Stimulated activated CD4-positive, alpha-beta T cell treated with anti-CD3 and anti-CD28 coated beads, Interleukin-4, amount 100 ng/mL, for 1 hour (primary cell): ENCODE results near the gene SLC27A3.

Experiments used
- DNase-seq: peaks from one replicate; pipeline ENCODE4 v3.0.0-alpha.2; 2020

Gene SLC27A3

GRCh38 chr1:153800516-153800915 is 25.3 kb downstream of the SLC27A3 start:
- no peak for DNase-seq

GRCh38 chr1:153801028-153801625 is 25.9 kb downstream of the SLC27A3 start:
- DNase-seq, result no peak

- DNase-seq, result no peak
Measured at GRCh38 chr1:153801786-153802697, 26.8 kb downstream of the SLC27A3 start.

- no peak for DNase-seq
Measured at GRCh38 chr1:153803470-153804056, 28.4 kb downstream of the SLC27A3 start.

- DNase-seq, result no peak
Measured at GRCh38 chr1:153804112-153804511, 28.9 kb downstream of the SLC27A3 start.

- DNase-seq, result no peak
Measured at GRCh38 chr1:153805042-153805745, 30.0 kb downstream of the SLC27A3 start.

- DNase-seq, result no peak
Measured at GRCh38 chr1:153805886-153806719, 30.9 kb downstream of the SLC27A3 start.

- DNase-seq, result no peak
Measured at GRCh38 chr1:153816283-153816889, 41.2 kb downstream of the SLC27A3 start.

- no peak for DNase-seq
Measured at GRCh38 chr1:153818876-153819275, 43.7 kb downstream of the SLC27A3 start.

- DNase-seq, result no peak
Measured at GRCh38 chr1:153827168-153827964, 52.2 kb downstream of the SLC27A3 start.
